Stomach (tissue), 4 donors: ENCODE data around the gene EOGT.

Experiments used
- POLR2A ChIP-seq, 4 donors: fragments of 450-650 bp; IDR thresholded peaks; one replicate each; pipeline ENCODE4 v1.6.1; 2016; ENCODE audit warnings: antibody characterized with exemption in 4 of 4, control low read depth in 2 of 4, mild to moderate bottlenecking in 1 of 4, moderate library complexity in 1 of 4
- POLR2AphosphoS5 ChIP-seq, 3 donors: sonication (generic); formaldehyde crosslinking; IDR thresholded peaks; one replicate each; pipeline ENCODE4 v1.6.1; 2016; ENCODE audit warnings: antibody characterized with exemption in 3 of 3
- TF ChIP-seq, protein P1 (sequence below), 7 experiments: fragments of 450-650 bp in 4 of 7; fragments of 200-600 bp in 3 of 7; sonication (generic) in 3 of 7; IDR thresholded peaks; one replicate each; pipeline ENCODE4 v1.5.1; 2016 to 2019; ENCODE audit warnings: antibody characterized with exemption in 7 of 7, control low read depth in 2 of 7, mild to moderate bottlenecking in 1 of 7

DNA sequence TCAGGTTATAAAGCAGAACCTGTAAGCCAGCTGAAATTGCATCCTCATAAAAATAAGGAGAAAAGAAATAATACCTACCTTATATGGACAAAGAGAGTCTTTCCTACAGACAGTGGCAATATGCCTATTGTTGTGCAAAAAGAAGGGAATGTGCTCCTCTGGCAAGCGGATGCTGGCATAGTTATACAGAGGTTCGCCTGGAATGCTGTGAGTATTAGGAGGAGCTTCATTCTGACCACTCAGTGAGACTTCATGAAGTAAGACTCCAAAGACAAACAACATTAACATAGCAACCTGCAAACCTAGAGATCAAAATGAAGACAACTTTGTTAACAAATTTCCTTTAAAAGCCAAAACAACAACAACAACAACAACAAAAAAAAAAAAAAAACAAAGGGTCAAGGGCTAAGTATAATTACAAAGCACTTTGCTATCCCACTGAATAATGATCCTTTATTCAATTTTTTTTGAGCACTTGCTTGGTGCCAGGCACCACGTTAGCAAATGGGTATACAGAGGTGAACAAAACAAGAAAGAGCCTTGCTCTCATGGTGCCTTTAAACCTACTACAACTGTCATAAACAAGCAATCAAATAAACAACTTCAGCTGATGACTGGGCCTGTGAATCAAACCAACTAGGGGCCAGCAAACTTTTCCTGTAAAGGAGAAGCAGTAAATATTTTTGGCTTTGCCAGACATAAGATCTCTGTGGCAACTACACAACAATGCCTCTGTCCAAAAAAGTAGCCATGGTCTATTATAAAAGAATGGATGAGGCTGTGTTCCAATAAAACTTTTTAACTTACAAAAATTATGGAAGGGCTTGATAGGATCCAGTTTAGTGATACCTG, 3.7 kb downstream of the EOGT start:
- TF ChIP-seq, protein P1, sequence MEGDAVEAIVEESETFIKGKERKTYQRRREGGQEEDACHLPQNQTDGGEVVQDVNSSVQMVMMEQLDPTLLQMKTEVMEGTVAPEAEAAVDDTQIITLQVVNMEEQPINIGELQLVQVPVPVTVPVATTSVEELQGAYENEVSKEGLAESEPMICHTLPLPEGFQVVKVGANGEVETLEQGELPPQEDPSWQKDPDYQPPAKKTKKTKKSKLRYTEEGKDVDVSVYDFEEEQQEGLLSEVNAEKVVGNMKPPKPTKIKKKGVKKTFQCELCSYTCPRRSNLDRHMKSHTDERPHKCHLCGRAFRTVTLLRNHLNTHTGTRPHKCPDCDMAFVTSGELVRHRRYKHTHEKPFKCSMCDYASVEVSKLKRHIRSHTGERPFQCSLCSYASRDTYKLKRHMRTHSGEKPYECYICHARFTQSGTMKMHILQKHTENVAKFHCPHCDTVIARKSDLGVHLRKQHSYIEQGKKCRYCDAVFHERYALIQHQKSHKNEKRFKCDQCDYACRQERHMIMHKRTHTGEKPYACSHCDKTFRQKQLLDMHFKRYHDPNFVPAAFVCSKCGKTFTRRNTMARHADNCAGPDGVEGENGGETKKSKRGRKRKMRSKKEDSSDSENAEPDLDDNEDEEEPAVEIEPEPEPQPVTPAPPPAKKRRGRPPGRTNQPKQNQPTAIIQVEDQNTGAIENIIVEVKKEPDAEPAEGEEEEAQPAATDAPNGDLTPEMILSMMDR (IDR thresholded peaks at IDR 0.05), result no peak
- TF ChIP-seq POLR2A (IDR thresholded peaks at IDR 0.05) (no peak), POLR2AphosphoS5 (IDR thresholded peaks at IDR 0.05) (no peak)
